Panc1 (cell line): ENCODE results near the gene OSBPL8. TPM values are rescaled to one million over a fixed set of nuclear protein-coding genes. Genes with fewer than 3 reads are reported as not detected.

ENCODE experiments used
- ATAC-seq: fragments of 200-7000 bp; cut with Tn5 transposase; 2 replicates; pipeline ENCODE4 v1.9.1; 2020; ENCODE audit warnings: mild to moderate bottlenecking, moderate library complexity
- BruUV-seq: library from RNA; stranded (reverse); fragments of 400-500 nt; replicated peaks from 2 replicates; lab custom pipeline; 2021; lab: Mats Ljungman, UMichigan
- CTCF ChIA-PET: fragments of 300-600 bp; sonication (Branson Sonifier 250); formaldehyde crosslinking; loops from one replicate; lab custom pipeline; 2022; ENCODE audit warnings: antibody characterized with exemption; lab: Charles Lee
- POLR2A ChIA-PET: fragments of 300-600 bp; sonication (Branson Sonifier 250); formaldehyde crosslinking; loops from one replicate; lab custom pipeline; 2022; ENCODE audit warnings: antibody characterized with exemption; lab: Charles Lee
- DNase-seq: peaks from one replicate; pipeline ENCODE4 v3.0.0-alpha.2; 2010; ENCODE audit warnings: low read depth, low spot score
- H3K27ac ChIP-seq: 2 replicates; pipeline ENCODE4 v1.5.1; 2011; ENCODE audit warnings: mild to moderate bottlenecking, low read length, inconsistent platforms
- H3K27me3 ChIP-seq: fragments of 200-500 bp; sonication (Bioruptor generic); 2 replicates; pipeline ENCODE4 v1.6.0; 2014; ENCODE audit warnings: low read length, inconsistent platforms; ENCODE audit not compliant: control insufficient read depth, insufficient read depth
- H3K36me3 ChIP-seq: fragments of 200-500 bp; sonication (Bioruptor generic); 2 replicates; pipeline ENCODE4 v1.5.1; 2014; ENCODE audit warnings: inconsistent platforms, mild to moderate bottlenecking, low read length, moderate library complexity; ENCODE audit not compliant: control insufficient read depth, insufficient read depth
- H3K4me1 ChIP-seq: 2 replicates; pipeline ENCODE4 v1.5.1; 2011; ENCODE audit warnings: inconsistent platforms, mild to moderate bottlenecking, low read length, moderate library complexity; ENCODE audit not compliant: control insufficient read depth, insufficient read depth
- H3K4me3 ChIP-seq, 2 experiments: 2 replicates each; pipeline ENCODE4 v1.5.1; 2011 to 2012; ENCODE audit warnings: low read depth in 2 of 2, low read length in 2 of 2, mild to moderate bottlenecking in 2 of 2, inconsistent platforms in 1 of 2, moderate library complexity in 1 of 2
- H3K9me3 ChIP-seq: fragments of 200-500 bp; sonication (Bioruptor generic); 2 replicates; pipeline ENCODE4 v1.5.1; 2014; ENCODE audit warnings: low read depth, mild to moderate bottlenecking, inconsistent platforms, low read length, moderate library complexity; ENCODE audit not compliant: control insufficient read depth, insufficient read depth
- CTCF ChIP-seq: fragments of 450-650 bp; IDR thresholded peaks from 2 replicates; pipeline ENCODE4 v1.5.1; 2017; ENCODE audit warnings: mild to moderate bottlenecking
- POLR2AphosphoS5 ChIP-seq: IDR thresholded peaks from 2 replicates; pipeline ENCODE4 v1.6.1; 2012; ENCODE audit warnings: mild to moderate bottlenecking, low read depth, low read length, moderate library complexity
- SIN3A ChIP-seq: IDR thresholded peaks from 2 replicates; pipeline ENCODE4 v1.6.1; 2012; ENCODE audit warnings: low read depth, mild to moderate bottlenecking, low read length, moderate library complexity, borderline replicate concordance; ENCODE audit not compliant: insufficient read depth
- TCF7L2 ChIP-seq: IDR thresholded peaks from 2 replicates; pipeline ENCODE4 v1.6.1; 2011; ENCODE audit warnings: mild to moderate bottlenecking, low read depth, low read length, inconsistent platforms
- in situ Hi-C: cut with HindIII; loops from 2 replicates; pipeline ENCODE4 v1.10.0; 2016; ENCODE audit warnings: low sequenced_read_pairs, low pct_unique_long_range_greater_than_20kb
- intact Hi-C: fragments of 100-400 bp; cut with micrococcal nuclease; formaldehyde crosslinking; loops from one replicate; pipeline ENCODE4 v1.10.0; 2022; ENCODE audit not compliant: unreplicated experiment
- total RNA-seq: library from RNA; stranded (reverse); gene quantifications from one replicate; pipeline ENCODE4 v1.2.1, GENCODE V29; 2021; ENCODE audit not compliant: unreplicated experiment
- TF ChIP-seq, protein P1 (sequence below), 2 experiments: IDR thresholded peaks; 2 replicates each; pipeline ENCODE4 v1.6.1; 2011 to 2012; ENCODE audit warnings: low read depth in 2 of 2, control low read depth in 1 of 2, low read length in 1 of 2, mild to moderate bottlenecking in 1 of 2, moderate library complexity in 1 of 2; ENCODE audit not compliant: insufficient read depth in 1 of 2

Gene OSBPL8
- total RNA-seq, 1 experiment from 2014 or later, result 76.9 TPM

- ChIA-PET CTCF (no interaction called here), POLR2A (interaction anchor here (0.6 kb wide), 1 partner anchor 399 kb away, joined by 18 read pairs; no protein-coding TSS in a partner anchor)
- DNase-seq, result no peak
- in situ Hi-C loops (no loop called here), intact Hi-C loops (no loop called here)
- Histone ChIP-seq H3K4me1 (peaks cover 12% of the 10 kb centered on the region; the same call in 1 of the 2 replicates), H3K27me3 (no peaks in the 10 kb centered on the region), H3K36me3 (no peaks in the 10 kb centered on the region; the same call in 1 of the 2 replicates), H3K4me3 (no peak overlapping the region), H3K27ac (no peak overlapping the region), H3K9me3 (no peaks in the 10 kb centered on the region)
- BruUV-seq, result no TSS peak
- no peak for ATAC-seq
- no peak for TF ChIP-seq CTCF
- no peak for TF ChIP-seq POLR2AphosphoS5
- TF ChIP-seq, protein P1, sequence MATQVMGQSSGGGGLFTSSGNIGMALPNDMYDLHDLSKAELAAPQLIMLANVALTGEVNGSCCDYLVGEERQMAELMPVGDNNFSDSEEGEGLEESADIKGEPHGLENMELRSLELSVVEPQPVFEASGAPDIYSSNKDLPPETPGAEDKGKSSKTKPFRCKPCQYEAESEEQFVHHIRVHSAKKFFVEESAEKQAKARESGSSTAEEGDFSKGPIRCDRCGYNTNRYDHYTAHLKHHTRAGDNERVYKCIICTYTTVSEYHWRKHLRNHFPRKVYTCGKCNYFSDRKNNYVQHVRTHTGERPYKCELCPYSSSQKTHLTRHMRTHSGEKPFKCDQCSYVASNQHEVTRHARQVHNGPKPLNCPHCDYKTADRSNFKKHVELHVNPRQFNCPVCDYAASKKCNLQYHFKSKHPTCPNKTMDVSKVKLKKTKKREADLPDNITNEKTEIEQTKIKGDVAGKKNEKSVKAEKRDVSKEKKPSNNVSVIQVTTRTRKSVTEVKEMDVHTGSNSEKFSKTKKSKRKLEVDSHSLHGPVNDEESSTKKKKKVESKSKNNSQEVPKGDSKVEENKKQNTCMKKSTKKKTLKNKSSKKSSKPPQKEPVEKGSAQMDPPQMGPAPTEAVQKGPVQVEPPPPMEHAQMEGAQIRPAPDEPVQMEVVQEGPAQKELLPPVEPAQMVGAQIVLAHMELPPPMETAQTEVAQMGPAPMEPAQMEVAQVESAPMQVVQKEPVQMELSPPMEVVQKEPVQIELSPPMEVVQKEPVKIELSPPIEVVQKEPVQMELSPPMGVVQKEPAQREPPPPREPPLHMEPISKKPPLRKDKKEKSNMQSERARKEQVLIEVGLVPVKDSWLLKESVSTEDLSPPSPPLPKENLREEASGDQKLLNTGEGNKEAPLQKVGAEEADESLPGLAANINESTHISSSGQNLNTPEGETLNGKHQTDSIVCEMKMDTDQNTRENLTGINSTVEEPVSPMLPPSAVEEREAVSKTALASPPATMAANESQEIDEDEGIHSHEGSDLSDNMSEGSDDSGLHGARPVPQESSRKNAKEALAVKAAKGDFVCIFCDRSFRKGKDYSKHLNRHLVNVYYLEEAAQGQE (IDR thresholded peaks at IDR 0.05; ENCODE audit: insufficient read depth in 1 of 2, low read depth in 2 of 2, low read length in 1 of 2), result no peak
- no peak for TF ChIP-seq TCF7L2
- no peak for TF ChIP-seq SIN3A
Measured at GRCh38 chr12:76554405-76555230, 5.0 kb downstream of the OSBPL8 start.

GRCh38 chr12:76552343-76552938 is 7.1 kb downstream of the OSBPL8 start:
- no peak for ATAC-seq
- intact Hi-C loops, result no loop called here
- CTCF ChIA-PET, result no interaction called here
- Histone ChIP-seq H3K9me3 (no peaks in the 10 kb centered on the region), H3K27me3 (no peaks in the 10 kb centered on the region), H3K4me1 (peaks cover 17% of the 10 kb centered on the region), H3K36me3 (no peaks in the 10 kb centered on the region), H3K27ac (no peak overlapping the region), H3K4me3 (no peak overlapping the region)
- TF ChIP-seq CTCF (no peak), POLR2AphosphoS5 (no peak), SIN3A (no peak), TCF7L2 (no peak)
- TF ChIP-seq, protein P1 (IDR thresholded peaks at IDR 0.05; ENCODE audit: insufficient read depth in 1 of 2, low read depth in 2 of 2, low read length in 1 of 2), result no peak
- BruUV-seq, result no TSS peak
- POLR2A ChIA-PET, result no interaction called here
- DNase-seq, result no peak
- in situ Hi-C loops, result no loop called here
